Iris pigment epithelial cell (primary cell): ENCODE data around the gene PHYHIPL.
"Not testable (repeated sequence)": the region's sequence is repeated elsewhere in the genome, so short reads cannot be mapped to it uniquely, and the experiment has no call there.

Experiments
- DNase-seq: peaks from one replicate; pipeline ENCODE4 v3.0.0-alpha.2; 2011; ENCODE audit warnings: low read depth

PHYHIPL gene

DNA sequence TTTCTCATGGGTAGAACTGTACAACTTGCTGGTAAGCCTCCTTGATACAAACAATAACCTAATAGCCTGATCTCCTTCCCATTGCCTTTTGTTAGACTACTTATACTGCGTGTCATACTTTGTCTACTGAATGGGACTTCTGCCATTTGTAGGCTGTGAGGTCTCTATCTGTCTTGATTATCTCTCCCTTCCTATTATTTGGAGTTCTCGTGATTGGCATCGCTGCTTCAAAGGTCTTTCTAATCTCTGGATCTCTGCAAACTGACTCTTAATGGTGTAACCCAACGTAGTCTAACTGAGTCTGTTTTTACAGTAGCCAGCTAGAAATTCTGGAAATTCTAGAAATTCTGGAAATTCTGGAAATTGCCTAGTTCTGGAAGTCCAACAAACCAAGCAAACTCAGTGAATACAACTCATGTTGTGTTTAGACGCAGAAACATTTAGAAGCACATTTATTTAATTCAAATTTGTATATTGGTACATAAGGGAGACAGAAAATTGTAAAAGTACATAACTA lies 29.8 kb downstream of the PHYHIPL start:
- no peak for DNase-seq

DNA sequence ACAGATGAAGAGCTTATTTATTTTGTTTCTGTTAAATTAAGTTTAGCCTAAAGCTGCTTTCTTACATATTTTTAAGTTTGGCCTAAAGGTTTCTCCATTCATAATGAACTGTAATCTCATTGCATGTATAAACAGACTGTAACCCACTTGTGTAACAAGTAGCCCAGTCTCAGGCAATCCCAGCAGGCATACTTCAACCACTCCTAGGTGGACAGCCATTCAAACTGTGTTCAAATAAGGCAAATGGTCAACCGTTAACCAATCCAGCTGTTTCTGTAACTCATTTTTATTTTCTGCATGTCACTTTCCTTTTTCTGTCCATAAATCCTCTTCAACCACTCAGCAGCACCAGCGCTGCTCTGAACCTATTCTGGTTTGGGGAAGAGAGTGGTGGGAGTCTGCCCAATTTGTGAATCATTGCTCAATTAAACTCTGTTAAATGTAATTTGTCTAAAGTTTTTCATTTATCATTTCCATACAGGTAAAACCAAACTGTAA lies 35.9 kb downstream of the PHYHIPL start:
- no peak for DNase-seq

DNA sequence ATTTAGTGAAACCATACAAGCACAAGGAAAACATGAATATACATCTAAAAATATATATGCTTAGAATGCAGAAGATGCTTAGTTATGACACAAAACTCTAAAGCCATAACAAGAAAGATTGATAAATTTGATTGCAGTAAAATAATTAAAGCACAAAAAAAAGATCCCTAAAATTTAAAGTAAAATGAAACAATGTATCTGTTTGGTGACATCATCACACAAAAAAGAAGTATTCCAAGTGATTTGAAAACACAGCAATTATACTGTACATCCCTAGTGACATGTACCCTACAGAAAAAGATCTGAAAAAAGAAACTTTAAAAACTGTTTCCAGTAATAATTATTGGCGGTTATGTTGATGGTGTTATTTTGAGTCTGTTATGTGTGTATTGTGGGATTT lies 37.7 kb downstream of the PHYHIPL start:
- DNase-seq = no peak

DNA sequence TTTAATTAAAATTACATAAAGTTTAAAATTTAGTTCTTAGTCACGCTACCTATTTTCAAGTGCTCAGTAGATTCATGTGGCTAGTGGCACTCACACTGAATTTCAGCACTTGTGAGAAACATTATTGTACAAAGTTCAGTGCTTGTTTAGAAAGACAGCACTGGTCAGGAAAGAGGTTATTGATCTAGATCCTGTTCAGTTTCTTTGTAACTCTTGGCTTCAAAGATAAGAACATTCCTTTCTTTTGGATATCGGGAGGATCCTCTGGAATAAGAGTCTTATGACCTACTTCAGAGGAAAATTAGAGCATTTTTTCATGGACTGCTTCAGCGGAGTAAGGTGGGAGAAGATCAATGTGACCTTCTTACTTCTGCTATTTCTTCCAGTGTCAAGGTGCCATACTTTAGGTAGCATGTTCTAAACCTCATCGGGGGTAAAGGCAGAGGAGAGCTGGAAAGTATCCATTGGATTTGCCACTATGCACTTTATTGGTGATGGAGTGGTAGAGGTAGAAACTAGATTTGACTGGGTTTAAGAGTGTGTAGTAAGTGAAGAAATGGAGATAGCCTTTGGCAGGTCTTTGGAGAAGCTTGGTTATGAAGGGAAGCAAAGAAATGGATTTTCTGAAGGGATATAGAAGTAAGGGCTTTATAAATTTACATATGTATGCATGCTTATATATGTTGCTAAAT lies 39.9 kb downstream of the PHYHIPL start:
- no peak for DNase-seq

DNA sequence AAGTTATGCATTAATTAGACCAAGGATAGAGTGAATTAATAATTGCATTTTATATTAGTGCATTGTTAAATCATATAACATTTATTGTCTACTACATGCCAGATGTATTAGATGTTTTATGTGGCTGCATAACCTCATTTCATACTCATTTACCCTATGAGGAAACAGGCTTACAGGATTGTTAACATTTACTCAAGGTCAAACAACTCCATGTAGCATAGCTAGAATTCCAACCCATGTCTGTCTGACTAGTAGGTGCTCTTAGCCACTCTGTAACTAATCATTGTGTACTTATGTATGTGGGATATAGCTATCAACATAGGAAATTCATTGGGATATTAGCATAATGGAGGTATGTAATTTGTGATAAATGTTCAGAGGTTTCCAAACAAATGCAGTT lies 46.3 kb downstream of the PHYHIPL start:
- peak; percentile 59 for DNase-seq

DNA sequence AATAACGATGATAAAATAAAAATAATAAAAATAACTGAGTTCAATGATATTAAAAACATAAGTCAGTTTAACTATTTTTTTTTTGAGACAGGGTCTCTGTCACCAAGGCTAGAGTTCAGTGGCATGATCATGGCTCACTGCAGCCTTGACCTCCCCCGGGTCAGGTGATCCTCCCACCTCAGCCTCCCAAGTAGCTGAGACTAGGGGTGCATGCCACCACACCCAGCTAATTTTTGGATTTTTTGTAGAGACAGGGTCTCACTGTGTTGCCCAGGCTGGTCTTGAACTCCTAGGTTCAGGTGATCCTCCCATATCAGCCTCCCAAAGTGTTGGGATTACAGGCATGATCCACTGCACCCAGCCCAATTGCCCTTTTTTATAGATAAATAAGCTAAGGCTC lies 47.2 kb downstream of the PHYHIPL start:
- not testable (repeated sequence) for DNase-seq

DNA sequence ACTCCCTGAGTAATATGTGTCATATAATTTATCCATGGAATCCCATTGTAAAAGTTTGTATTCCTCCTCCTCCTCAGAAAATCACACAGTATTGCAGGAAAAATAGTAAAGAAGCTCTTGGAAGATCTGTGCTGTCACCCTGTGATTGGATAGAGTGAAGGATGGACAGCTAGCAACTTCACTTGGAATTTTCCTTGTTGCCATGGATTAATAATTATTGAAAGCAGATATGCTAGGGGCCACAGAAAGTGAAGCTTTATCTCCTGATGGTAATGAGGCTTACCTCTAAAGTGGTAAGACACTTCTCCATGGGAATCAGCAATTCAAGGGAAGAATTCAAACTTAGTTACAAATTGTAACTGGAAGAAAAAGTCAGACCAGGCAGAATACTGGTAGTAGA lies 48.8 kb downstream of the PHYHIPL start:
- no peak for DNase-seq

DNA sequence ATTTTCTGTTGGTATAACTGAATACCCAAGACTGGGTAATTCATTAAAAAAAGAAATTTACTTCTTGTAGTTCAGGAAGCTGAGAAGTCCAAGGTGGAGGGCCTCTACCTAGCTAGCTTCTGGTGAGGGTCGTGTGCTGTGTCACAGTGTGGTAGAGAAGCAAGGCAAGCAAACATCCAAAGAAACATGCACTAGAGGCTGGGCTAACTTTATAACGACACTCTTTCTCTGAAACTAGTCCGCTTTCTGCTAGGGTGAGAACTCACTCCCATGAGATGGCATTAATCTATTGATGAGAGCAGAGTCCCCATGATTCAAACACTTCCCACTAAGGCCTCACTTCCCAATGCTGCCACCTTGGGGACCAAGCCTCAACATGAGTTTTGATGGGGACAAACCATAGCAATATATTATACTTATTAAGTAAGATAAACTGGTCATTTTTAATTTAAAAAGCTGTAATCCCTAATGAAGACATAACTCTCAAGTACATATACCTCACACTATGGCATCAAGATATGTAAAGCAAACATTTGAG lies 50.8 kb downstream of the PHYHIPL start:
- DNase-seq = no peak

DNA sequence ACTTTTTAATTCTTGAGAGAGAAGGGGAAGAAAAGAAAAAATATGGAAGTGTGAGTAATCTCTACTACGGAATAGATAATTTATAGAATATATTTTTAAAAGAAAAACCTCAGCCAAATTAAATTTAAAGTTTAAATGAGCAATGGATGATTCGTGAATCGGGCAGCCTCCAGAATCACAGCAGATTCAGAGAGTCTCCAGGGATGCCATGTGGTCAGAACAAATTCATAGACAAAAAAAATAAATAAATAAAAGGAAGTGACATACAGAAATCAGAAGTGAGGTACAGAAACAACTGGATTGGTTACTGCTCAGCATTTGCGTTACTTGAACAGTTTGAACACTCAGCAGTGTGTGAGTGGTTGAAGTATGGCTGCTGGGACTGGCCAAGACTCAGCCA lies 53.0 kb downstream of the PHYHIPL start:
- no peak for DNase-seq

DNA sequence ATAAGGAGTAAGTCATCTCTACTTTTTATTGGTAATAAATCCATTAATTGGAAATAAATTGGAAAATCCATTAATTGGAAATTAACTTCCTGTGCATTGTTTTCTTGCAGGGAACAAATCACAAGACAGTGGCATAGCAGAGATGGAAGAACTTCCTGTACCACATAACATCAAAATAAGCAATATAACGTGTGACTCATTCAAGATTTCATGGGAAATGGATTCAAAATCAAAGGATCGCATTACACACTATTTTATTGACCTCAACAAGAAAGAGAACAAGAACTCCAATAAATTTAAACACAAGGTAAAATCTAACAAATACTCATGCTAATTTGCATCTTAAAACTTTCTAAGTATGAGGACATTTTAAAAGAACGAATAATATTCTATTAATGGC lies 57.8 kb downstream of the PHYHIPL start:
- DNase-seq = peak; percentile 53

DNA sequence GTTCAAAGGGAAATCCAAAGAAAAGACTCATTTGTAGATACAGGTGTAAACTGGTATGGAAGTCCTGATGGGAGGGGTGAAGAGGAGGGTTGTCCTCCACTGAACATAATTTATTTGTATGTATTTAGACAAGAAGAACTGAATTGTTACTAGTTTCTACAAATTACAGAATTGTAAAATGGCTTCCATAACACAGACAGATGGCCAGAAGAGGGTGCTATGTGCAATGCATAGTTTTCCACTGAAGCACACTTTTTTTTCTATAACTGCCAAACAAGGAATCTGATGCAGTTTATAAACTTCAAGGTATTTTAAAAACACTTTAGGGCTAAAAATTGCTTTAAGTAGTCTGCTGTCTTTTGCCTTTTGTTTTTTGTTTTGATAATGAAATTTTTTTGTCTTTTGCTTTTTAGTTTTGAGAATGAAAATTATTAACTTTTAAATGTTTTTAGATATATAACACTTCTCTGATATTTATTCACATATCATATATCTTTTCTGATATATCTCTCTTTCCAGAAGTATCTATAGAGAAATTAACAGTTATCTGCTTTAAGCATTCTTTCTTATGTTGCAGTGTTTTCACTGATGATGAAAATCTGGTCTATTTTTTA lies 58.5 kb downstream of the PHYHIPL start:
- peak; percentile 50 for DNase-seq

DNA sequence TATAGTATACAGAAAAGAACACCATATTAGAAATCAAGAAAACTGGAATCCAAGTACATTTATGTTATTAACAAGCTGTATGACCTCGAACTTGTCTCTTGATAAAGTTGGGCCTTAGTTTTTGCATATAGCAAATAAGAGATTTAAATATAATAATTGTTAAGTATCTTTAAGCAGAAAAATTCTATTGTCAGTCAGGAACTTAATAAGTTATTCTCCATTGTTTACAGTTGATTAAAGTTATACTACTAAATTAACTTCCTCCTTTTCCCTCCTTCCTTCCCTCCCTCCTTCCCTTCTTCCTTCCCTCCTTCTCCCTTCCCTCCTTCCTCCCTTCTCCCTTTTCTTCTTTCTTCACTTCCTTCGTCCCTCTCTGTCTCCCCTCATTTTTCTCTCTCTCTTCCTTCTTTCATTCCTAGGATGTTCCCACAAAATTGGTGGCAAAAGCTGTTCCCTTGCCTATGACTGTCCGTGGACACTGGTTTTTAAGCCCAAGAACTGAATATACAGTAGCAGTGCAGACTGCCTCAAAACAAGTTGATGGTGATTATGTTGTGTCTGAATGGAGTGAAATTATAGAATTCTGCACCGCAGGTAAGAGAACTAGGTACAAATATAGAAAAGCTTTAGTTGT lies 59.7 kb downstream of the PHYHIPL start:
- no peak for DNase-seq

DNA sequence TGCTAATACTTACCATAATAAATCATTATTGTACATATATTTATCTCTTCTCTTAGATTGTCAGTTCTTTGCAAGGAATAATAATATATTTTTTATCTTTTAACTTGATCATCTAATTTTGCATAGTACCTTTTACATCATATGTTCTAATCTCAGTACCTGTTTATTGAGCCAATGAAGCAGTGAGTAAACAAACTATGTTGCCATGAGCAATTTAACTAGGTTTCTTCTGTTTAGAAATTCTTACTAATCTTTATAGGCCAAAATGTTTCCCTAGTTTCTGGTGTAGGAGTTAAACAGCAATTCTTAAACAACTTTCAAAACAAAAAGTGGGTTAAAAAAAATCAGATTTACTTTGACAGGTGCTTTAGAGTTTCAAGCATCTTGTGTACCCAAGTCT lies 61.3 kb downstream of the PHYHIPL start:
- DNase-seq = no peak

DNA sequence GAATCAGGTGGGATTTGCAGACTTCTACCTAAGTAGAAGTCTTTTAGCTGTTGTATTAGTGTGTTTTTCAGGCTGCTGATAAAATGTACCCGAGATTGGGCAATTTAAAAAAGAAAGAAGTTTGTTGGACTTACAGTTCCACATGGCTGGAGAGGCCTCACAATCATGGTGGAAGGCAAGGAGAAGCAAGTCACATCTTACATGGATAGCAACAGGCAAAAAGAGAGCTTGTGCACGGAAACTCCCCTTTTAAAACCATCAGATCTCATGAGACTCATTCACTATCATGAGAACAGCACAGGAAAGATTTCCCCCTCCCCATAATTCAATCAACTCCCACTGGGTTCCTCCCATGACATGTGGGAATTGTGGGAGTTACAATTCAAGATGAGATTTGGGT lies 62.7 kb downstream of the PHYHIPL start:
- not testable (repeated sequence) for DNase-seq

DNA sequence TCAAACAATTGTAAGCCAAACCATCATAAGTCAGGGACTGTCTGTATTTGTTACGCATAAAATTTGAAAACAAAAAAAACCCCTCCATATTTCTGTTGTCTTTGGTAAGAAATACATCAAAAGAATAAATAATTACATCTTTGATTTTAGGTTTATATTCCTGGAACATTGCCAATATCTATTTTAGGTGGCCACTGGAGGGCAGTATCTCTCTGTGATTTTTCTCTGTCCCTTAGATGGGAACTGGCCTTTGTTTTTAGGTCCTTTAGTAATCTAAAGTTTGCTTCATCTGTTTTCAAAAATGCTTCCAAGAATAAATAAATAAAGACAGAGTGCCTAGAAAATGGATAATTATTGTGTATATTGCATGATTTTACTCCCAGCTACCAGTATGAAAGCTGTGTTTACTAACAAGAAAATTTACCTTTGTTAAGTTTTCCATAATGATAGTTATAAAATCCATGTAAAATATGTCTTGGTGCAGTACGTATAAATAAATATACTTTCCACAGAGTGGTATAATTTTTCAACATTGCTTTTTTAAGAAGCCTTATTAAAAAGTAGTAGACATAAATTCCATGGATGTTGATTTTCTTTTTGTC lies 64.2 kb downstream of the PHYHIPL start:
- peak; percentile 42 for DNase-seq

DNA sequence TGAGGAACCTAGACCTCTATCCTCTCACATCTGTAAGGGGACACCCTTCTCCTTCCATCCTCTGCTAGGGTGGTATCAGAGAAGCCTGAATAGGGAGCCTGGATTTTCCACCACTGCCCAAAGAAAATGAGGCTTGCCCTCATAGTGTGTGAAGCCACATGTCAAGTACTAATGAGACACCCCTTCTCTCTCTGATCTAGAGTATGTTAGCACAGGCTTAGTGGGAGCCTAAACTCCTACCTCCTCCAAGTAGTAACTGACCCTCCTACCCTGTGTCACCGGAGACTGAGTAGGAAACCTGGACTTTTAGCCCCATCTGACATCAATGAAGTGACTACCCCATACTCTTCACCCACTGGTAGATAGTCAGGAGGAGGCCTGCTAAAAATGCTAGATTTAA lies 65.6 kb downstream of the PHYHIPL start:
- DNase-seq = no peak

DNA sequence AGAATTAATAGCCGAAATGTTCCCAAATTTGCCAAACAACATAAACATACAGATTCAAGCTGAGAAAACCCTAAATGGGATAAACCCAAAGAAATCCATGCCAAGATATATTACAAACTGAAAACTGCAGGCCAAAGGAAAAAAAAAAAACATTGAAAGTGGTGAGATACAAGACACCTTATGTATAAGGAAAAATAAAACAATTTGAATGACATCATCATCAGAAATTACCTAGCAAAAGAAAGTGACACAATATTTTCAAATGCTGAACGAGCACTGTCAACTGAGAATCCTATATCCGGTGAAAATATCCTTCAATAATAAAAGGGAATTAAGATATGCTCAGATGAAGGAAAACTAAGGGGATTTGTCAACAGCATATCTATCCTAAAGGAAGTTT lies 66.5 kb downstream of the PHYHIPL start:
- DNase-seq = no peak

DNA sequence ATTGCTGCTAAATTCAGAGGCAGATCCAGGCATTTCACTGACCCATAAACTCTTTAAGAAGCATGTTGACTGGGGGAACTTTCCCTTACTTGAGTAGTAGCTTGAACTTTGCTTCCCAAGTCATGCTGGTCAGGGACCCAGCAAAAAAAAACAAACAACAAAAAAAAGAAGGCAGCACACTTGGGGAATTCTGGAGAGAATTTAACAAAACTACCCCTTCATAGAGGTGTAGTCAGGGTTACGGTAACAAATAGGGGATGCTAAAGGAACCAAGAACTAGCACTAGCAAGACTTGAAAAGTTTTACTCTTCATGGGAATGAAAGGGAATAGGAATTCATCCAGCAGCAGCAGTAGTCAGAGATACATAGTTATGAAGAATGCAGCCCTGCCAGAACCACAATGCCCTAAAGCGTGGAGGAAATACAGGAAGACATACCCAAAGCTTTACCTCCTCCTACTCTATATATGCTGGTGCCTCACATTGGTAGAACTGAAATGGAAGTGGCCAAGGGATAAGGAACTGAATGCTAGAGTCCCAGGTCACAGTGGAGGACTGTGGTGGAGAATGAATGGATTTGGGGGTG lies 67.3 kb downstream of the PHYHIPL start:
- no peak for DNase-seq

DNA sequence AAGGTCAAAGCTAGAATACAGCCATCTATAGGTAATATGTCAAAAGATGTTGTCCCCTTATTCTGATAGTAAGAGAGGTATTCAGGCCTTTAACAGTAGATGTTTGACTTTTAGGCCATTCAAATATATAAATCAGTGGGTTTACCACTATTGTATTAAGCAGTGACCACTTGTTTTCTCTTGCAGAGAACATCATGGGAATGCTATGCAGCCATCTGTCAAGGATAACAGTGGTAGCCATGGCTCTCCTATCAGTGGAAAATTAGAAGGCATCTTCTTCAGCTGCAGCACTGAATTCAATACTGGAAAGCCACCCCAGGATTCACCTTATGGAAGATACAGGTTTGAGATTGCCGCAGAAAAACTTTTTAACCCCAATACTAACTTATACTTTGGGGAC lies 68.4 kb downstream of the PHYHIPL start:
- no peak for DNase-seq

DNA sequence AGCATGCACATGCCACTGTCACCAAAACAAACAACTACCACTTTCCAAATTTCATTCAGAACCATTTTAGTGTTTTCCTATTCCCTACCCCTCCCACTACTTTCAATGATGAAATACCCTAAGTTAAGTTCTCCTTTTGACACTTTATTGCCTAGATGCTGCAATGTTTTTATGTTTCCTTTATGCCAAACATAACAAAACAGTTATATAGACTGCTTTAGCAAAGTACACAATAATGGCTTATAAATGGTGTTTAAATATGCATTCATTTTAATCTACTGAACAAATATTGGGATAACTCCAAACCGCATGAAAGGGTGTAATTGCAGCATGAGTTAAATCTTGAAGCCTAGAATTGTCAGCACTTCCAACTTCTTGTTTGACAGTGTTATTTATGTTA lies 69.2 kb downstream of the PHYHIPL start:
- DNase-seq = no peak

DNA sequence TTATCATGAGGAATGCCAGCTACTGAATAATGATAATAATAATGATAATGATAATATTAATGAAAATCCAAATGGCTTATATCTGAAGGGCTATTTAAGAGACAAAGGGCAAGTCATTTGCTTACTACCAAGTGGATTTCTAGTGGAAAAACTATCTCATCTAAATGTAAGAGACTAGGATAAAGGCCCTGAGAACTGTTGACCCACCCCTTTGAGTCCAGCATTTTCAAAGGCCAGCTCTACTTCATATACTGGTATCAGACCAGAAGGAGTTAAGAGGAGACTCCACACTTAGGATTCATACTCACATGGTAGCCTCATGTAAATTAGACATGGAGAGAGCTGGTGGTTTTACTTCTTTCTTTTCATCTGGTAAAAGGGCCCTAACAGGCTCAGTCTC lies 76.0 kb downstream of the PHYHIPL start:
- DNase-seq = no peak

DNA sequence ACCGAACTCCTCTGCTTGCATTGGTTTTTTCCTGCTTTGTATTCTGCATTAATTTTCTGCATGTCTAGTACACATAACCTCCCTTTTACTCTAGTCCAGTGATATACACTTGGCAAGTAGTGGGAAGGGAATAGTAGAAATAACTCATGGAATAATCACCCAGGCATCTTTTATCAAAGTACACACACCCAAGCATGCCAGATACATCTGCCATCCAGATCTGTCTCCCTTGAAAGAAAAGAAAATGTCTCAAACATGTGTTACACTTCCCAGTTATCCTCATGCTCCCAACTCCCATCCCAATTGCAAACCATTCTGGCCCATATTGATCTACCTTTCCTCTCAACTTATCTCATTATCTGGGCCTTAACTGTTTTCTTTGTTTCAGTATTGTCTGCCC lies 79.0 kb downstream of the PHYHIPL start:
- no peak for DNase-seq
